ENCODE data around the gene CHGA.

Gene CHGA

DNA sequence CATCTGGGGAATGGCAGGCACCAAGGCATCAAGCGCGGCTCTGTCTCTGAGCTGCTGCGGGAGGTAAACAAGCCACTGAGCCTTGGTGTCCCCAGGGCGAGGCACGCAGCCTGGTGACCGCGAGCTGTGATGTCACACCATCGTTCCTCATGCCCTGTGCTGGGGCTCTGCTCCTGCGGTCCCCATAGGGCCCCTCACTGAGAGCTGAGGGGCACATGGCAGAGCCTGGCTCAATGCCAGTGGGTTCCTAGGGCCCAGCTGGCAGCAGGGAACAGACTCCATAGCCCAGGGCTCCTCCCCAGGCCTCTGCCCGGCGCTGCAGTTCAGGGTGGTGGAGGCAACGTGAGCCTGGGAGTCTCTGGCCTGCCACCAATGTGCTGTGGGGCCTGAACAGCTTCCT lies 22.6 kb downstream of the CHGA start:
- no peak for DNase-seq

DNA sequence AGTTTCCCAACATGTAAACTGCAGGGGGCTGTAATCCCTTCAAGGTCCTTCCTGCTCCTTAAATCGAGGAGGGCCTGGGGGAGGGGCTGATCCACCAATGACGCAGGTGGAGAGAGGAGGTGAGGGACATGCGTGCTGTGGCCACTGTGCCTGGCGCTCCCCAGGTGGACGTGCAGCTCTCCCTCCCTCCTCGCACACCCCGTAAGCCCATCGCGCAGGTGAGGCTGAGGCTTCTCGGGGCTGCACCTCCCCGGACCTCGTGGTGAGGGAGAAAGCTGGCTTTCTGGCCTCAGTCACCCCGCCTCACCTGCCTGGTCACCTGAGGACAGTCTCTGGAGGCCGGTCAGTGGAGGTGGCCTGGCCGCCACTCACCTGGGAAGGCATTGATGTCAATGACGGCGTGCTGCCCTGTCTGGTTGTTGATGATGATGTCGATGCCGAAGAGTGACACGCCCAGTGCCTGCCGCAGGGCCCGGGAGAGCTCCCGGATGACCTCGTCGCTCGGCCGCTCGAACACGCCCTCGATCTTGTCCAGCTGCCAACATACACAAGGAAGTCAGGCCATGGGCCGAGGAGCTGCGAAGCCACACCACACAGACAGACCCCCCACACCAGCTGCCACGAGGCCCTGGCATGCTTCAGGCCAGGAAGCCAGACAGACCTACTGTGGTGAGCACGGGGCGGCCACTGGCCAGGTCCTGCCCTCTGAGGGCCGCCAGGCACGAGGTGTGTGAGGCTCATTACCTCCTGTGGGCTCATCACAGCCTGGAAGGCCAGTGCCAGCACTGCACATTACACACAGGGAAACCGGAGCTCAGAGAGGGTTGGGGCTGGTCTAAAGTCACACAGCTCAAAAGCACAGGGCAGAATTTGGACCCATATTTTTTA lies 23.3 kb downstream of the CHGA start:
- DNase-seq = no peak

DNA sequence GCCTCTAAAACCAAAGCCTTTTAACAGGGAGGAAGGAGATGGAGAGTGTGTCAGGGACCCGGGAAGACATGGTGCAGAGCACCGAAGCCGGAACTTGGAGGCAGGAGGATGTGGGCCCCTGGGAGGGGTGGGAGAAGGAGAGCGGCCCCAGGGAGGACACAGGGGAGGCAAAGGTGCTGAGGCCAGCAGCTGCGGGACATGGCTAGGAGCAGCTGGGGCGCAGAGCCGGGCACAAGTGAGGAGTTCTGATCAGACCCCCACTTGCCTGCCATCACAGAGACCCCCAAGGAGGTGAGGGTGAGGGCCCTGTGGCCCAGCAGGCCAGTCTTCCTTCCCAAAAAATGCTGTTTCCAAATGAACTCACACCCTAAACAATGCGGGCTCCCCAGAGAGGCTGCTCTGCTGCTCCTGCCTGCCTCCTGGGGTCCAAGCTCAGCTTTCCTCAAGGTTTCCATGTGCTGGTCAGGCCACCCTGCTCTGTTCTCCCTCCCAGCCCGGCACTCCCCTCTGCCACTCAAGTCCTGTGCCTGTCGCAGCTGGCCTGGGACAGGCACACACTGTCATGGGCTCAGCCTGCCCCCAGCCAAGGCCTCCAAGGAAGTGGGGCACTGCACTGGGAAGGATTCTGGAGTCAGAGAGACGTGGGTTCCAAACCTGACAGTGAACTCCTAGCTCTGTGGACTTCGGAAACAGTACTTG lies 24.0 kb downstream of the CHGA start:
- no peak for DNase-seq

DNA sequence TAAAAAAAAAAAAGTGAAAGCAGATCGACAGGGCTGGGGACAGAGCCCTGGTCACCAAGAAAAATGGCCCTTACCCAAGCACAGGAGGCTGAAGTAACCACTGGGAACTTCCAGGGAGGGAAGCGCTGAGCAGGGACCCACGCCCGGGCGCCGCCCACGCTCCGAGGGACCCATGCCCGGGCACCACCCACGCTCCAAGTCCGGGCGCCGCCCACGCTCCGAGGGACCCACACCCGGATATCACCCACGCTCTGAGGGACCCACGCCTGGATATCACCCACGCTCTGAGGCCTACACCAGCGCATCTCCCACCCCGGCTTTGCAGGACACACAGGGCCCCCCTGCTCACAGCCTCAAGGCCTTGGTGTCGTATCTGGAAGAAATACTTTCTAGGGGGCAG lies 25.7 kb downstream of the CHGA start:
- DNase-seq = no peak

DNA sequence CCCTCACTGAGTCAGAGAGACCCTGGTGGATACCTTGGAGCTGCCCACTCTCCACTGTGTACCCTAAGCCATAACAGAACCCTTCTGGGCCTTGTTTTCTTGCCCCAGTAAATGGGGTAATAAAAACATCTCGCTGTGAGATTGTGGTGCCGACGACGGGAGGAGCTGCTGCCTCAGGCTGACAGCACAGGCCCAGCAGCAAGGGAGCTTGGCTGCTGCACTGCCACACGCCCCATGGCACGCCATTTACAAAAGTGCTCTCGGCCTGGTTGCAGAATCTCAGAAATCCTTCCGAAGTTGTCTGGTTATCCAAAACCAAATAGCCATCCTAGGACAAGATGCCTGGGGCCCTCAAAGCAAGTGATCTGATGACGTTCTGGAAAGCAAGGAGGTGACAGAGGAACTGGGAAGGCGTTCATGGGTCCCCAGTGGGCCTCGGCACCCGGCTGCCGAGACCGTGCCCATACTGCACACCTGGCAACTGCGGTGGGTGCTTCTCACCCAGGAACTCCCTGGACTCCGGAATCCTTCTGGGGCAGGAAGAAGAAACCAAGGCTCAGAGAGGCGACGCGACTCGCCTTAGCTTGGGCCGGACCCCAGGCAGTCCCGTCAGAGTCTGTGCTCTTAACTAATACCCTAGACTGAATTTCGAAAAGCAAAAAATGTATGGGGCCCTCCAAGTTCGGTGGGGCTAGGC lies 26.7 kb downstream of the CHGA start:
- no peak for DNase-seq

DNA sequence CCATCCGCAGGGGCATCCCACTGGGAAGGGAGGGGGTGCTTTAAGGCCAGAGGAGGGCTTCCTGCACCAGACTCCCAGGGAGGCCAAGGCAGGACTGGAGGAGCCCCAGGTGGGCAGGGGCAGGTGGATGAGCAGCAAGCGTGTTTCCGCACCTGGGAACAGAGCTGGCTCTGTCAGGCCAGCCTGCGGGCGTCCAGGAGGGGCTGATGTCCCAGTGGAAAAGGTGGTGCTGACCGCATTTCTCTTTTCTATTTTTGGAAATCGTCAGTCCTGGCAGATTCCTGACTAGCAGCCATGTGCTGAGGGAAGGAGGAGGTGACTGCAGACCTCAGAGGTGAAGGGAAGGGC lies 27.2 kb downstream of the CHGA start:
- no peak for DNase-seq

DNA sequence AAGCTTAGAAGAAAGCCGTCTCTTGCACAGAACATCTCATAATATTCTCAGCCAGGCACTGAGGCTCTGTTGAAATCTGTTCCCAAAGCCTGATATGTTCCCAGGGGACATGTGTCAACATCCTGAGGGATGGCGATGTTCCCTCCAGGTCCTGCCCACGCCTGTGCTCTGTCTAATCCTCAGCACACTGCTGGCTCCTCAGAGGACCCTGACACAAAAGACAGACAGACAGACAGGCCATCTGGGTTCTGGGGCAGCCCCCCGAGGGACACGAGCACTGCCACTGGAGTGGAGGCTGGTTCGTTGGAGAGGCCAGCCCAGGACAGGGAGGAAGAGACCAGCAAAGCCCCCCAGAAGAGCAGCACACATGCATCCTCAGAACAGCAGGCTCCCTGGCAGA lies 27.8 kb downstream of the CHGA start:
- DNase-seq = no peak

DNA sequence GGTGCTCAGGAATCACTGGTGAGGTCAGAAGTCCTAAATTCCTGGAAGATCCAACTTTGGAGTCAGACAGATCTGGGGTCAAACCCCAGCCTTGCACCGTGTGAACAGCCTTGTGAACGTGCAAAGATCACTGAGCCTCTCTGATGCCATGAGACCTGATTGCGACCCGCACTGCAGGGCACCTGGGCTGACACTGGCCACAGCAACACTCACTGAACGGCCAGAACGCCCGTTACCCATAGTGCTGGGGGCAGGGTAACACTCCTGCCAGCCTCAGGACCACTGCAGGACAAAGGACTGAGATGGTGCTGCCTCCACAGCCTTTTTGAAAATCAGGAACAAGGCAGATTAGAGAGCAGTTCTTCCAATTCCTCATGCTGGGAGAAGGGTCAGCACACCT lies 28.3 kb downstream of the CHGA start:
- DNase-seq = no peak

DNA sequence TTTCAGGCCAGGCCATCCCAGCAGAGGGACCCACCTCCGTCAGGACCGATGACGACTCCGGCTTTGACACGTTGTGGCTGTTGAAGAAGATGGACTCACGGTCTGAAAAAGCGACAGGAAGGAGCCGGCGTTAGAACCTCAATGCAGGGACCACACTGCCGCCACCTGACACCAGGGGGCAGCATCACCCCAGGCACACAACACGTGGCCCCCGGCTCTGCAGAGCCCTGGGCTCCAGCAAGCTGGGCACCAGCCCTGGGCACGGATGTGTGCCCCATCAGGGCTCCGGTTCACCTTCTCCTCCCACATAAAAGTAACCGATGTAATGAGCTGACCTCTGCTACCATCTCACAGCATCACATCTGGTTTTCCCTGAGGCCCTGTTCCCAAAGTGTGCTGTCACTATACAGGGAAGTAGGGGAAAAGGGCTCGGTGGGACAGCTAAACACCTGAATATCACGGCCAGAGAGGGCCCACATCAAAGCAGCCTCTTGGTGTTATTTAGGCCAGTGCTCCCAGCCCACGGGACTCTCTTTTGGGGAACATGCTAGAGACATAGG lies 29.0 kb downstream of the CHGA start:
- peak; percentile 62 for DNase-seq

DNA sequence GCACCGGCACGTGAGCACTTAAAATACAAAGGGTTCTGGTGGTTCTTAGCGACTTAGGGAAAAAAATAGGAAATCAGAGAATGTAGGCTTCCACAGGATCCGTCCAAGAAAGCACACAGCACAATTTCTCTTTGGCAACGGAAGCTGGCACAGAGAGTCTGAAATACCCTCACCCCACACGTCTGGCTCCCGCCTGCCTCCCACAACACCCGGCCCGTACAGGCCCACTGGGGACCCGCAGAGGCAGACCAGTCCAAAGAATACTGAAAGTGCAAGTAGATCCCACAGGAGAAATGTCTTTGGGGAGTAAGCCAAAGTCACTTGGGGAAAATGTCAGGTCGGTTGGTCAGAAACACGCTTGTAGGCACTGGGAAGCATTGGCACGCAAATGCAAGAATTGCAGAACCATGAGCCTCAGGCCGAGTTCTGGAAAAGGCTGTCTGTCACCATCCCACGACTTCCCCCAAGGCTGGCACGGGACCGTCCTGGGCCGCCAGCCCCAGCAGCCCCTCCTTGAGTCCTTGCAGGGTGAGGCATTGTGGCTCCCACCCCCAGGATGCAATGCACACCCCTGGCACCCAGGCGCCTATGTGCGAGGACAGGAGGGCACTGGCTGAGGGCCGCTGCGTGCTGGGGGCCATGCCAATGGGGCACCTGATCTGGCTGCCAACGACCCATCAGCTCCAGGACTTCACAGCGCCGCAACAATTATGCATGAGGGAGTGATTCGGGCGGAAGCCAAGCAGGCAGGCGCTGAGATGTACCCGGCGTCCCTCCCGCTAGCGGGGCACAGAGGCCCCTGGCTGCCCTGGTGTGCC lies 29.7 kb downstream of the CHGA start:
- DNase-seq = no peak

DNA sequence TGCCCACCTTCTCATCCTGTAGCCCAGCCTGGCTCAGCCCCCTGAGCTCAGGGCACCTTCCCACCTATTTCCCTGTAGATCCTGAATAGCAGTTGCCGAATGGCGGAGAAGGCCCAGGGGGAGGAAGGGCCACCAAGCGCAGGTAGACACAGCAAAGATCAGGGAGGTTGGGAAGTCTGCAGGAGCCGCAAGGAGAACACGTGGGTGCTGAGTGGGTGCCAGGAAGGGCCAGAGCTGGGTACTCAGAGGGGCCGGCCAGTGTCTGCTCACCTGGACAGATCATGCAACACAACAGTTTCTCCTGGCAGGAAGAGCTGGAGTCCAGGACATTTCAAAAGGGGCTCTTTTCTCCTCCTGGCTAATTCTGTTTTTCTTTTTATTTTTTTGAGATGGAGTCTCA lies 30.6 kb downstream of the CHGA start:
- no peak for DNase-seq

DNA sequence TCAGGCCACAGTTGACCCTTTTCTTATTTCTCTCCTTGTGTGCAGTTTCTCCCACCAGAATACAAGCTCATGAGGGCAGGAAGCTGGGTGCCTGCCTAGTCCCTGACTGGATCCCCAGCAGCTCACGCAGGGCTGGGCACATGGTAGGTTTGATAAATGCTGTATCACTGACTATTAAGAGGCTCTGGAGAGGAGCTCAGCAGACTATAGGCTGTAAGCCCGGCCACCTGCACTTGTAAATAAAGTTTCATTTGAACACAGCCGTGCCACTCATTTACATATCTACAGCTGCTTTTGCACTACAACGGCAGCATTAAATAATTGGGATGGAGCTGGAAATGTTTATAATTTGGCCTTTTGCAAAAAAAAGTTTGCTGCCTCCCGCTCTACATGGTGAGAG lies 32.0 kb downstream of the CHGA start:
- no peak for DNase-seq

DNA sequence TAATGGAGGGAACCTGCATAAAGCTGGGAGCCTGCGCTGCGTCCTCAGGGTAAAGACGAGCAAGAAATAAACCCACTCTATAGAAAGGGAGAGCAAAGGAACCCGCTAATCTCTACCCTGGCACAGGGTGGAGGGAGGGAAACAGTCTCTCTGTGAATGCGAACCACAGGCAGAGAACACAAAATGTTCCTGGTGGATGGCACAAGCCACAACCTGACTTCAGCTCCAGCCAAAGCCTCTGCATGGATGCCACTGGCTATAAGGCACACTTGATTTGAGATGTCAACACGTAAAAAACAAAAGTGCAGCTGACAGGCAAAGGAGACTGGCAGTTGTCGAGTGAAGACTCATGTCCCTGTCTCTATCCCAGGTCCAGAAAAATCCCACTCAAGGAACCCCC lies 32.4 kb downstream of the CHGA start:
- no peak for DNase-seq

DNA sequence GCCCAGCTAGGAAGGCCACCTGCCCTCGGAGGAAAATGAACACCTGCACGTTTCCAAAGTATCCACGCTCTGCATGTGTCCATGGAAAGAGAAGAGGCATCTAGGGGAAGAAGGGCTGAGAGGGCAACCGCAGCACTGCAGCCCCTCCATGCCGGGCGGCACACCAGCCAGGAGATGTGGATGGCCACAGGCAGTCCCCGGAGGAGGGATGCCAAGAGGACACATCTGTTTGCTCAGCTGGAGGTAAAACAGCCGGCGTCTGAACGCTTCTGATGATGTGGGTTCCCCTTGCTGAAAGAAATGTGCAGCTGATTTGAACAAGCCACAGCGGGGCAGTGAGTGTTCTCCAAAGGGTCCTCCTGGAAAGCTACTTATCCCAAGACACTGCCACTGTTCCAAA lies 34.0 kb downstream of the CHGA start:
- no peak for DNase-seq

DNA sequence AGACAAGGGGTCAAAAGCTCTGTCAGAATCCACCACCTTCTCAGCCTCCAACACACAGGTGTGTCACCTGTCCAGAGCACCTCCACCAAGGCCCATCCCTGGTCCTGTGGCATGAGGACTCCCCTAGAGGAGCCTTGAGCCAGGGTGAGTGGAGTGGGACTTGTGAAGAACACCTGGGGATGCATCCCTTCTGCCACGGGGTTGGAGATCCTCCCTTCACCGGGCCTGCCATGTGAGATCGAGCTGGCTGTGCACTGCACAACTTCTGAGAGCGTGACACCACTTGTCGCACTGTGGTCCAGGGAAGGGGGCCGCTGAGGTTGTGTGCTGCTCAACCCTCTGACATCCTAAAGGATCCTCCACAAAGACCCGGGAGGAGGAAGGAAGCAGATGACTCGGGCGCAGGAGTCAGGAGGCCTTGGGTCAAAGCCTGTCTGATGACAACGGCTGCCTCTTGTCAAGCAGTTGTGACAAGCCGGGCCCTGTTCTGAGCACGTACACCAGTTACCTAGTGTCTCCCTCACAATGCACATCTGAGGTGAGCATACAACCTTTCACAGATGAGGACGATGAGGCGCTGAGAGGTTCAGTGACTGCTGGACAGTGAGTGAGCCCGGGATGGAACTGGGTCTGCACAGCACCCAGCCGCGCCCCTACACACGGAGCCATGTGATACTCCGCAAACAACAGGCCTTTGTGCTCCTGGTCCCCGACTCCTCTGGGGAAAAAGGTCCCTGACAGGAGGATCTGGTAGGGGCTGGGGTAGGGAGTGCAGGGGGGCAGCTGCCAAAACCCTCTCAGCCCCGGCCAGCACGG lies 35.6 kb downstream of the CHGA start:
- no peak for DNase-seq

DNA sequence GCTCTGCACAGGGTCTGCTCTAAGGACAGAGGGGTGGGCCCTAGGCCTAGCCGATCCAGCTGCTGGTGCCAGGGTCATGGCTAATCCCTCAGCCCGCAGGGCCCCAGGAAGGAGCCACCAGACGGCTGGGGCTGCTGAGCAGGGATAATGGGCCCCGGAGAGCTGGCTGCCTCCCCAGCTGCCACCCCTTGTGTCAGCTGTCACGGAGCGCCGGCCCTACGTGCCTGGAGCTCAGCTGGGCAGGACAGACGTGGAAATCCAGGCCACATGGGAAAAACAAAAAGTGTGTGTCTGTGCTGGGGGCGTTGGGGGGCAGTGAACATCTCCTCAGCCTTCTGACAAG lies 36.2 kb downstream of the CHGA start:
- DNase-seq = no peak

DNA sequence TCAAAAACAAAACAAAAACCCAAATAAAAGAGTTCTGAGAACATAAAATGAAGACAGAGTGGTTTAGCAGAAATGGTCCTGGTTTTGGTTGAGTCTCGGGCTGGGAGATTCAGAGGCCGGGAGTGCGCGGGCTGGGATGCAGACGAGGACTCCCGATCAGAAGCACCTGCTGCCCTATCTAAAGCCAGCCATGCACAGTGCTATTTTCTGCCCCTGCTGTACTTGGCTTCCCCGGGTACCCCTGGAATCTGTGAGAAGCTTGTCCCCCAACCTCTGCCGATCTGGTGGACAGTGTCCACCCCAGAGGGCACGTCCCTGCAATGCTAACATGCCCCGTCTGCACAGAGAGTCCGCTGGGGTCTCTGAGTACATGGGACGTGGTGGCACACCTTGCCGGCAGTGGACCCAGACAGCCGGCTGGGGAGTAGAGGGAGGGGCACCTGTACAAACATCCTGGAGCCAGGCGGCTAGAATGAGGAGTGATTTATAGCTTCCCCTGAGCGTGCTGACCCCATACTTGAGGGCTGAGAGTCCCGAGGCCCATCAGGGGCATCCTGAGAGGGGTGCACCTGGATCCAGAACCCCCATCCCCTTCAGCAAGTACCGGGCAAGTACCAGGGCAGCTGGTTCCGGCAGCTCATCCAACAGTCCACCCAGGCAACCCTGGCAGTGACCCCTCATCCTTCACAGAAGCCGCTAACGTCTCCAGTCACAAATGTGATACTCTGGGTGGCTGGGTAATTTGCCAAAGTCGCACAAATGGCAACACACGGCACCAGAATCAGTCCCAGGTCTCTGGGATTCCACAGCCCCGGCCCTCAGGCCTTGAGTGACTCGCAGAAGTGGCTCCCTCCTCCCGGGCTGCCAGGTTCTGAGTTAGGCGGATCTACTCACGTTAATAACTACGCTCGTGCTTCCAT lies 37.1 kb downstream of the CHGA start:
- DNase-seq = no peak

DNA sequence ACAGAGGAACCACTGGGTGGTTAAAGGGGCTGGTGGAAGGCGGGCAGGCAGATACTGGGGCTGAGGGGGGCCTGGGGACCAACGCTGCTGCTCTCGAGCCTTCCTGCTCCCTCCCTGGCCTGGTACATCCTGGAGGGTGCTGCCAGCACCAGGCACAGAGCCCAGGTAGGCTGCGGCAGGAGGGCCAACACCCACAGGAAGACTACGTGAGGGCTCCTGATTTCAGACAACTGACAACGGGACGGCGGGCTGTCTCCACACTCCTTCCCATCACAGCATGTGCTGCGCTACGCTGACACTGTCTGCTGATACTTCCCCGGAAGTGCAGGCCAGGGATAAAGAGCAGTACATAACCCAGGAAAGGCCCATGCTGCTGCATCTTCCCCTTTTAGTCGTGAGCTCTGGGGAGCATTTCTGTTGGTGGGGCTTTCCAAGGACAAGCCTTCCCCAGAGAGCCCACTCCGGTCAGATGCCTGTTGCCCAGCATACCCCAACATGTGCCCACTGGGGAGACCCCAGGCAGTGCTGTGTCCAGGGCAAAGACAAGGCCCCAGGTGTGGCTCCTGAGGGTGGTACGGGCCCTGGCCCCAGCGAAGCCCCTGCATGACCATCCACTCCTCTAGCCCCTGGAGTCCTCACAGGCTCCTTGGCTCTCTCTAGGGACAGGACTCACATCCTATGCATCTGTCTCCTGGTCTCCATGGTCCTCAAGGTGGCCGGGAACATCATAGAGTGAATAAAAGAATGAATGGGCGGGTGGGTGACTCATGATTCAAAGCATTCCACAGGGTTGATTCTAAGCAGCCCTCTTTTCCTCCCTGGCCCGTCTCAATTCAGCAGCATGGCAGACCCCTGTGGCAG lies 38.0 kb downstream of the CHGA start:
- DNase-seq = no peak

DNA sequence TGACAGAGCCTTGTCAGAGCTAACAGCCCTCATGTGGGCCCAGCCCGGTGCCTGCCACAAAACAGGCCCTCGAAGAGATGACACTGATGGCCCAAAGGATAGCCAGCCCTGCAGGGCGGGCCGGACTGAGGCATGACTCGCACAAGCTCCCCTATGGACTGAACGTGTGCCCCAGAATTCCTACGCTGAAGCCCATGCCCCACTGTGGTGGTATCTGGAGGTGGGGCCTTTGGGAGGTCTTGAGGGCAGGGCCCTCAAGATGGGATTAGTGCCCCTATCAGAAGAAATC lies 38.6 kb downstream of the CHGA start:
- DNase-seq = no peak
